Testis (tissue), 5 donors: ENCODE data around the gene ABCB8. TPM values are rescaled to one million over a fixed set of nuclear protein-coding genes. Genes with fewer than 3 reads are reported as not detected.

Experiments
- DNase-seq: peaks from one replicate; pipeline ENCODE4 v3.0.0-alpha.2; 2019
- H3K27ac ChIP-seq, 2 donors: fragments of 200-600 bp; sonication (generic); one replicate each; pipeline ENCODE4 v1.5.1; 2019
- H3K27me3 ChIP-seq: fragments of 200-600 bp; sonication (generic); one replicate; pipeline ENCODE4 v1.5.1; 2019
- H3K36me3 ChIP-seq: fragments of 200-600 bp; sonication (generic); one replicate; pipeline ENCODE4 v1.5.1; 2017; ENCODE audit warnings: low read depth; ENCODE audit errors: missing control alignments
- H3K4me1 ChIP-seq: fragments of 200-600 bp; sonication (generic); one replicate; pipeline ENCODE4 v1.5.1; 2019
- H3K4me3 ChIP-seq, 2 donors: fragments of 200-600 bp; sonication (generic); one replicate each; pipeline ENCODE4 v1.5.1; 2017 to 2019
- H3K9me3 ChIP-seq: fragments of 200-600 bp; sonication (generic); one replicate; pipeline ENCODE4 v1.5.1; 2017
- POLR2A ChIP-seq: fragments of 450-650 bp; IDR thresholded peaks from one replicate; pipeline ENCODE4 v1.6.1; 2017; ENCODE audit warnings: antibody characterized with exemption, mild to moderate bottlenecking, moderate library complexity
- WGBS, 2 donors: methylation state at CpG; one replicate each; pipeline ENCODE4 v1.1.5; 2018; 5-methylcytosine and 5-hydroxymethylcytosine counted together
- intact Hi-C: fragments of 100-400 bp; cut with DNase I; formaldehyde crosslinking; loops from one replicate; pipeline ENCODE4 v1.15.1; 2023; ENCODE audit warnings: low total_unique reads
- long read RNA-seq, 2 donors: transcript quantifications; one replicate each; lab custom pipeline, GENCODE V29; 2026
- polyA plus RNA-seq: library from polyadenylated mRNA; stranded (reverse); fragments of 350-450 nt; fragmentation: Illumina TruSeq; extraction: RNeasy Lipid Tissue Mini Kit (QIAGEN cat#74804); gene quantifications from one replicate; pipeline ENCODE4 v1.2.3, GENCODE V29; 2014; ENCODE audit warnings: low read depth, low replicate concordance; ENCODE audit not compliant: insufficient read depth
- total RNA-seq, 2 donors: library from RNA; depleted of rRNA; stranded (reverse); fragments of >200 nt; gene quantifications; one replicate each; pipeline ENCODE4 v1.2.3, GENCODE V29; 2016
- TF ChIP-seq, protein P1 (sequence below), 3 experiments: fragments of 450-650 bp in 2 of 3; fragments of 200-600 bp in 1 of 3; sonication (generic) in 1 of 3; IDR thresholded peaks; one replicate each; pipeline ENCODE4 v1.5.1; 2016 to 2019; ENCODE audit warnings: antibody characterized with exemption in 3 of 3, mild to moderate bottlenecking in 2 of 3, moderate library complexity in 1 of 3

ABCB8 gene
- 10 to 100 TPM; 59.6 to 76.8 TPM for total RNA-seq
- polyA plus RNA-seq, result 34.9 TPM
- long read RNA-seq, donor 1, full-length matches to known transcripts, result 2 of 8 reads
- long read RNA-seq, donor 1, partial matches to known transcripts, result 6 of 8 reads
- long read RNA-seq, donor 1, other reads (novel, unspliced or antisense), result 0 of 8 reads
- long read RNA-seq, donor 2, full-length matches to known transcripts, result 2 of 14 reads
- long read RNA-seq, donor 2, partial matches to known transcripts, result 12 of 14 reads
- long read RNA-seq, donor 2, other reads (novel, unspliced or antisense), result 0 of 14 reads

DNA sequence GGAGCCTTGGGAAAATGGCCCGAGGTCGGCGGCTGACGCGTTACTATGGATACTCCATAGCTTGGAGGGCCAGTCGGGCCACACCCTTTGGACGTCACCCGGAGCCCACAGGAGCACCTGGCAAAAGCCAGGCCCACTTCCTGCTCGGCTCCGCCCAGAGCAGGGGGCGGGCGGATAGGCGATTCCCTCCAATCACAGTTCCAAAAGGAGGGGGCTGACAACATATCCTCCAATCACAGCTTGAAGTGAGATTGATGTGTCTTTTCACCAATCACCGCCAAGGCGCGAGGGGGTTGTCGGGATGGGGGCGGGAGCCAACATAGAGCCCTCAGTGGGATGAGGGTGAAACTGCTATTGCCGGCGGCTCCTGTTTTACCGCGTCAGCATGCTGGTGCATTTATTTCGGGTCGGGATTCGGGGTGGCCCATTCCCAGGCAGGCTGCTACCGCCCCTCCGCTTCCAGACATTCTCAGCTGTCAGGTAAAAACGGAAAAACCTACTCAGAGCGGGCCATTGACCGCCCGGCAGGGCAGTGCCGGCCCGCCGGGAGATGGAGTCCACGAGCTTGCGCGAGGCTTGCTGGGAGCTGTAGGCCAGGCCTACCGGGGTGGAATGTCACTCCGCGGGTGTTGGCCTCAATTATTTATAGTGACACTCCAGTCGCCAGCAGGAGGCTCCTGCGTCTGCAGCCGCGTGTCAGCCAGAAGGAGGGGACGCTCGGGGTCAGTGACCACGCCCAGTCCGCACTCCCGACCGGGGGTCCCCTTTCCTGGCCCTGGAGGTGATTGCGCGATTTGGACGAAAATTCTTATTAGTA, at the start of gene ABCB8:
ABCB8 (plus strand) TSS at position 320 of the 817 bp plus-strand sequence; CDS start at position 386, 66 bp downstream.
- H3K27ac ChIP-seq, result peak within 1 kb of the TSS; percentile 66 to 77
- TF ChIP-seq, protein P1, sequence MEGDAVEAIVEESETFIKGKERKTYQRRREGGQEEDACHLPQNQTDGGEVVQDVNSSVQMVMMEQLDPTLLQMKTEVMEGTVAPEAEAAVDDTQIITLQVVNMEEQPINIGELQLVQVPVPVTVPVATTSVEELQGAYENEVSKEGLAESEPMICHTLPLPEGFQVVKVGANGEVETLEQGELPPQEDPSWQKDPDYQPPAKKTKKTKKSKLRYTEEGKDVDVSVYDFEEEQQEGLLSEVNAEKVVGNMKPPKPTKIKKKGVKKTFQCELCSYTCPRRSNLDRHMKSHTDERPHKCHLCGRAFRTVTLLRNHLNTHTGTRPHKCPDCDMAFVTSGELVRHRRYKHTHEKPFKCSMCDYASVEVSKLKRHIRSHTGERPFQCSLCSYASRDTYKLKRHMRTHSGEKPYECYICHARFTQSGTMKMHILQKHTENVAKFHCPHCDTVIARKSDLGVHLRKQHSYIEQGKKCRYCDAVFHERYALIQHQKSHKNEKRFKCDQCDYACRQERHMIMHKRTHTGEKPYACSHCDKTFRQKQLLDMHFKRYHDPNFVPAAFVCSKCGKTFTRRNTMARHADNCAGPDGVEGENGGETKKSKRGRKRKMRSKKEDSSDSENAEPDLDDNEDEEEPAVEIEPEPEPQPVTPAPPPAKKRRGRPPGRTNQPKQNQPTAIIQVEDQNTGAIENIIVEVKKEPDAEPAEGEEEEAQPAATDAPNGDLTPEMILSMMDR (IDR thresholded peaks at IDR 0.05), result peak; percentile 37 to 48 (median 46)
- TF ChIP-seq POLR2A, result no peak
- peak; percentile 99 for DNase-seq
- no peaks in the 10 kb centered on the region for H3K36me3 ChIP-seq
- intact Hi-C loops, result no loop called here
- H3K9me3 ChIP-seq, result no peaks in the 10 kb centered on the region
- H3K4me1 ChIP-seq, result peaks cover 7% of the 10 kb centered on the region
- H3K4me3 ChIP-seq, result peak within 1 kb of the TSS; percentile 64 to 87
- no peaks in the 10 kb centered on the region for H3K27me3 ChIP-seq
- 0% methylated on average over 20 to 53 of the region's 53 CpGs for WGBS, 2 donors

DNA sequence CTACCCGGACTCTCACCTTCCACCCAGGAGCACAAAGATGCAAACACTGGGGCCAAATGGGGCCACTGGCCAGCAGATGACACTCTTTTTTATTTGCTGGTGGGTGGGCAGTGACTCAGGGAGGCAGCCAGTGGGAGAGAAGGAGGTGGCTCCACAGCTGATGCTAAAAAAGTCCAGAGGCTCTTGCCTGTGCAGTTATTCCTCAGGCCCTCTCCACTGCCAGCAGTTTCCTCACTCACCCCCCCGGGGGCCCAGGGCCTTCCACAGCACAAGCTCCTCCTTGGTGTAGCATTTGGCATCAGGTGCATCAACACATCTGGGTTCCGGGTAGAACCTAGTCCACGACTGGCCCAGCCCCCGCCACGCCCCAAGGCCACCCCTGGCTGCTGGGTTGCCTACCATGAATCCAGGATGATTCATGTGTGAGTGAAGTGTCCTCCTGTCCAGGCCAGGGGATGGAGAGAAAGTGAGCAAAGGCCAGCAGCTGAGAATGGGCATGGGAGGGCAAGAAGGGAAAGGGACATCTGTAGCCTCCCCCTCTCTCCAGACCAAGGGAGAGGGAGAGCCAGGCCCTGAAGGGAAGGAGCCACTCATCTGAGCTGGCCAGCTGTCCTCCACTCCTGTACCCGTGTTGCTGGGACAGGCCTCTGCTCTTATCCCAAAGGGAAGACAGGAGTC, 48.4 kb upstream of the ABCB8 start:
- H3K27me3 ChIP-seq, result no peaks in the 10 kb centered on the region
- DNase-seq, result no peak
- H3K4me1 ChIP-seq, result peaks cover 34% of the 10 kb centered on the region
- no peak for TF ChIP-seq POLR2A
- TF ChIP-seq, protein P1 (IDR thresholded peaks at IDR 0.05), result no peak
- H3K9me3 ChIP-seq, result no peaks in the 10 kb centered on the region
- peak overlapping the region; percentile 19 to 83 for H3K27ac ChIP-seq
- H3K4me3 ChIP-seq, result no peak overlapping the region
- H3K36me3 ChIP-seq, result no peaks in the 10 kb centered on the region
- intact Hi-C loops, result no loop called here
- WGBS, 2 donors, result 42 to 48% methylated on average over 4 to 7 of the region's 7 CpGs

DNA sequence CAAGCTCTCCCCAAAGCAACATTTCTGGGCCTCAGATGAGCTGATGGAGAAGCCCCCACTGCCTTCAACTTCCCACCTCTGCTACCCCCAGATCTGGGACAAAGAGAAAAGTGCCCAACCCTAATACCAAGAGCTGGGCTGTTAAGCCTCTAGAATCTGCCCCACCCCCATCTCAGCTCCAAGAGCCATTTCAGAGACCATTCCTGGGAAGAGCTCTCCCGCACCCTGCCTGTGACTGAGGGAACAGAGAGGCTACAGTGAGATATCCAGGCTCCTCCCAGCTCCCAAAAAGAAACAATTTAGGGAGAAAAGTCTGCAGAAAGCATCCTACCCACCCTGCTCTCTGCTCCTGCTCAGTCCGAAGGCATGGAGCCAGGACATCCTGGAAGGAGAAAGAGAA, 47.6 kb upstream of the ABCB8 start:
- intact Hi-C loops, result no loop called here
- no peaks in the 10 kb centered on the region for H3K27me3 ChIP-seq
- peak overlapping the region in 1 of 2 donors; percentile 14 for H3K27ac ChIP-seq
- no peak overlapping the region for H3K4me3 ChIP-seq
- no peaks in the 10 kb centered on the region for H3K9me3 ChIP-seq
- WGBS, 2 donors, result 28 to 55% methylated on average over 2 of the region's 2 CpGs
- H3K4me1 ChIP-seq, result peaks cover 28% of the 10 kb centered on the region
- DNase-seq, result no peak
- TF ChIP-seq, protein P1 (IDR thresholded peaks at IDR 0.05), result no peak
- no peaks in the 10 kb centered on the region for H3K36me3 ChIP-seq

DNA sequence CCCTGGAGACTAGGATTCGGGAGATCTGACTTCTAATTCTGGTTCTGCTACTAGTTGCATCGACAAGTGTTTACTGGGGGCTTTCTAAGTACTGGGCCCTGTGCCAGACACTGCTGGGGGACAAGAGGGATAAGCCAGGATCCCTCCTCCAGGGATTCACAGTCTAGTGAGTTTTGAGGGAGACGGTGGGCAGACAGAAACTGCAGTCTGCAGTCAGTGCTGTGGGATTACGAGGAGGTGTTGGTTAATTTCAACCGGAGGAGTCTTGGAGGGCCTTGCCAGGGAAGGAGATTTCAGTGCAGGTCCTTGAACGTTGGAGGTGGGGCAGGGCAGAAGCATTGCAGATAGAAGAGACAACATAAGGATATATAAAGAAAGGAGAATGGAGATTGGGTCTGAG, 46.6 kb upstream of the ABCB8 start:
- no peak for DNase-seq
- intact Hi-C loops, result no loop called here
- Histone ChIP-seq H3K4me1 (peaks cover 19% of the 10 kb centered on the region), H3K36me3 (no peaks in the 10 kb centered on the region), H3K9me3 (no peaks in the 10 kb centered on the region), H3K27me3 (no peaks in the 10 kb centered on the region), H3K27ac (no peak overlapping the region), H3K4me3 (no peak overlapping the region)
- WGBS, 2 donors, result 42 to 57% methylated on average over 6 of the region's 6 CpGs
- no peak for TF ChIP-seq POLR2A
- TF ChIP-seq, protein P1 (IDR thresholded peaks at IDR 0.05), result no peak
